Activated naive CD4-positive, alpha-beta T cell treated with anti-CD3 and anti-CD28 coated beads, Interleukin-2, amount 50 U/mL, for 16 hours (primary cell): ENCODE measurements around the gene ARID3C.

Experiments used
- DNase-seq: peaks from one replicate; pipeline ENCODE4 v3.0.0-alpha.2; 2020

The ARID3C gene, protein sequence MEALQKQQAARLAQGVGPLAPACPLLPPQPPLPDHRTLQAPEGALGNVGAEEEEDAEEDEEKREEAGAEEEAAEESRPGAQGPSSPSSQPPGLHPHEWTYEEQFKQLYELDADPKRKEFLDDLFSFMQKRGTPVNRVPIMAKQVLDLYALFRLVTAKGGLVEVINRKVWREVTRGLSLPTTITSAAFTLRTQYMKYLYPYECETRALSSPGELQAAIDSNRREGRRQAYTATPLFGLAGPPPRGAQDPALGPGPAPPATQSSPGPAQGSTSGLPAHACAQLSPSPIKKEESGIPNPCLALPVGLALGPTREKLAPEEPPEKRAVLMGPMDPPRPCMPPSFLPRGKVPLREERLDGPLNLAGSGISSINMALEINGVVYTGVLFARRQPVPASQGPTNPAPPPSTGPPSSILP

GRCh38 chr9:34628656-34629490, at the start of gene ARID3C:
TSS of gene ARID3C (minus strand) at chr9:34629066. CDS start at chr9:34628014, 1,052 bp downstream.
- peak; percentile 63 for DNase-seq

GRCh38 chr9:34675869-34676268, 47.0 kb upstream of the ARID3C start:
- no peak for DNase-seq

- peak; percentile 63 for DNase-seq
Measured at GRCh38 chr9:34675048-34675714, 46.3 kb upstream of the ARID3C start.

- DNase-seq: no peak
Measured at GRCh38 chr9:34674440-34674839, 45.6 kb upstream of the ARID3C start.

DNA sequence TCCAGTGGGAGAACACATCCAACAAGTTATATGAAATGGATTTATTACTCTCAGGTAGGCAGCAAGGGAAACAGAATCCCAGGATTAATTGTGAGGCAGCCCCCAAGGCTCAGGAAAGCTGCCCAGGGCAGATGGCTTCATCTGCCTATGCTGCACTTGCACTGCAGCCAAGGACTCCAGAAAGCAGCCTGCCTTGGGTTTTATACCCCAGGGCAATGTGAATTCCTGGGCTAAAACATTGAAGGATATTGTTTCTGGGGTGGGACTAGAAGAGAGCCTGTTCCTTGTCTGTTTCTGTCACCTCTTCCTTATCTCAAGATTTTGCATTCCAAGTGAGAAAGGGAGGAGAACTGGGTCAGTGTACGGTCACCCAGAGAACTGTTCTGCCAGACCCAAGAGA, 42.4 kb upstream of the ARID3C start:
- DNase-seq: no peak

- no peak for DNase-seq
Measured at GRCh38 chr9:34669809-34670562, 41.1 kb upstream of the ARID3C start.

- DNase-seq: peak; percentile 79
Measured at GRCh38 chr9:34665381-34666250, 36.8 kb upstream of the ARID3C start.

DNA sequence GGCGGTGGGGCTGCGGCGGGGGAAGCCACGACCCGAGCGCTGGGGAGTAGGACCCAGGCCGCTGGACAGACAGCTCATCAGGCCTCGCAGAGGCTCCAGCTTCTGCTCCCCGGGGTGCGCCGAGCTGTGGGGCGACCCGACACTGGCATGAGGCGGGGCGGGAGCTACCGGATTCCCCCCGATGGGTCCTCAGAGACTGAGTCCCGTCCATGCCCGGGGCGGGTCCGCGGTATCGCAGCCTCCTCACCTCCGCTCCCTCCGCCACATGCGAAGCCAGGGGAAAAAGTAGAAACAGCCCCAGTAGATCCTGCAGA, 36.2 kb upstream of the ARID3C start:
- no peak for DNase-seq

- DNase-seq: peak; percentile 62
Measured at GRCh38 chr9:34664281-34665066, 35.6 kb upstream of the ARID3C start.

GRCh38 chr9:34663303-34663605, 34.4 kb upstream of the ARID3C start:
- no peak for DNase-seq

GRCh38 chr9:34662526-34663302, 33.8 kb upstream of the ARID3C start, which contains the start of gene CCL27:
TSS of gene CCL27 (minus strand) at chr9:34662657. CDS start at chr9:34662633, 24 bp downstream.
- no peak for DNase-seq

- no peak for DNase-seq
Measured at GRCh38 chr9:34659592-34660253, 30.9 kb upstream of the ARID3C start.

- no peak for DNase-seq
Measured at GRCh38 chr9:34658461-34658860, 29.6 kb upstream of the ARID3C start.

- no peak for DNase-seq
Measured at GRCh38 chr9:34656992-34657391, 28.1 kb upstream of the ARID3C start.

GRCh38 chr9:34655394-34655793, 26.5 kb upstream of the ARID3C start:
- DNase-seq: no peak

DNA sequence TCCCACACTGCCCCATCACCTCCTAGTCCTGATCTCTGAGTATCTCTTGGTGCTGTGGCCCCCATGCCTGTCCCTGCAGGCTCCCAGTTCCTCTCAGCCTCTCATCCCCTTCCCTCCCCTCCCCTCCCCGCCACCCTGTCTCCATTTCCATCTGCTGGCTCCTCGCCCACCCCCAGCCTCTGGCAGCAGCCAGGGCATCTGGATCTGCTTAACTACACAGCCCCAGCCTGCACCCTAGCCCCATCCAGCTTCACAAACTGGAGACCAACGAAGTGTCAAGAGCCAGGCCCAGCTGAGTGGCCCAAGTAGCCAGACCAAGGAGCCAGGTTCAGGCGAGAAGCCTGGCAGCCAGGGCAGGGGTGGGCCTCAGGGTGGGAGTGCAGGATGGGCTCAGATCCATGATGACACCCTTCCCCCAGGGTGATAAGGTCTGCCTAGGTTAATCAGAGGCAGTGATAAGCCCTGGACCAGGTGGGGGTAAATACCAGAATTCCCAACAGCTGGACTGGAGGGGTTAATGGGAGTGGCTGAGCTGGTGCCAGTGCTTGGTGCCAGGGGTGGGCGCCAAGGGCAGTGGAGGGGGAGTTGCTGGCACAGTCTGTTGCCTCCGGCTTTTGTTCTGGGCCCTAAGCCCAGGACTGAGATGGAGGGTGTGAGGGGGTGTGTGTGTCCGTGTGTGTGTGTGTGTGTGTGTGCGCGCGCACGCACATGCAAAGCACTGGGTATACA, 25.6 kb upstream of the ARID3C start:
- DNase-seq: no peak

- DNase-seq: no peak
Measured at GRCh38 chr9:34653151-34654072, 24.5 kb upstream of the ARID3C start.

DNA sequence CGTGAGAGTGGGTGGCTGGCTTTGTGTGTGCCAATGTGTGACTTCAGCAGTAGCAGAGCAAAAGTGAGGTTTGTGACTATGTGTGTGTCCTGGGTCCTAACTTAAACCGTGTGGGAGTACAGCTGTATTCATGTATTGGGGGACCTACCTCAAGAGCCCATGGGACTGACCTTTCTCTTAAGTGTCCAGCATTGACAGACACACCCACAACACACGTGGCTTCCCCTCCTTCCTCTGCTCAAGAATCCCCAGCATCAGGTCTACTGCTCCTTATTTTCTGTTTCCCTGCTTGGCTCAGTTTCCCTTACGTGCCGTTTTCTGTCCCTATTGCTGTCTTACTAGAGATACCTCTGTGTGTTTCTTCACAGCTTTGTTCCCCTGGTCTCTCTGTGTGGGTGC, 23.7 kb upstream of the ARID3C start:
- DNase-seq: no peak
